GM18505 (cell line): Measurements from ENCODE around the gene NPW.
"Not testable (repeated sequence)": the region's sequence is repeated elsewhere in the genome, so short reads cannot be mapped to it uniquely, and the experiment has no call there.

Source experiments
- ATAC-seq: cut with Tn5 transposase; IDR thresholded peaks from one replicate; pipeline ENCODE4 v1.9.1; 2021; ENCODE audit not compliant: unreplicated experiment
- POLR2A ChIP-seq: IDR thresholded peaks from 4 replicates; pipeline ENCODE4 v1.6.1; 2011; ENCODE audit warnings: borderline replicate concordance; ENCODE audit not compliant: insufficient read depth, insufficient read length; ENCODE audit errors: extremely low read depth

Gene NPW

GRCh38 chr16:2026461-2027023, 7.0 kb downstream of the NPW start, which contains the start of gene NHERF2:
Gene NHERF2, plus strand, starts transcription at chr16:2026902. Its CDS starts 104 bp downstream, at chr16:2027006.
- no peak for TF ChIP-seq POLR2A

GRCh38 chr16:2027024-2028010, 7.7 kb downstream of the NPW start:
- no peak for ATAC-seq
- TF ChIP-seq POLR2A: no peak

More at GRCh38 chr16:2026461-2027023, 7.0 kb downstream of the NPW start, which contains the start of gene NHERF2:
- no peak for ATAC-seq

- TF ChIP-seq POLR2A: no peak
- no peak for ATAC-seq
These were observed 8.6 kb downstream of the NPW start for GRCh38 chr16:2028146-2028545.

- TF ChIP-seq POLR2A: no peak
- no peak for ATAC-seq
These were observed 9.1 kb downstream of the NPW start for GRCh38 chr16:2028620-2029220.

- TF ChIP-seq POLR2A: no peak
- ATAC-seq: no peak
These were observed 9.8 kb downstream of the NPW start for GRCh38 chr16:2029350-2029749.

- ATAC-seq: no peak
- no peak for TF ChIP-seq POLR2A
These were observed 10.5 kb downstream of the NPW start for GRCh38 chr16:2030036-2030435.

- TF ChIP-seq POLR2A: no peak
- no peak for ATAC-seq
These were observed 11.5 kb downstream of the NPW start for GRCh38 chr16:2031081-2031577.

- ATAC-seq: no peak
- no peak for TF ChIP-seq POLR2A
These were observed 12.9 kb downstream of the NPW start for GRCh38 chr16:2032285-2033056.

- TF ChIP-seq POLR2A: no peak
- no peak for ATAC-seq
These were observed 13.7 kb downstream of the NPW start for GRCh38 chr16:2033057-2033908.

GRCh38 chr16:2033909-2034695, 14.5 kb downstream of the NPW start:
- ATAC-seq: not testable (repeated sequence)

GRCh38 chr16:2034696-2035430, 15.3 kb downstream of the NPW start:
- no peak for ATAC-seq
- no peak for TF ChIP-seq POLR2A
